DOHH2 (cell line): Measurements from ENCODE around the gene FAM171A1.
"Not testable (repeated sequence)": the region's sequence is repeated elsewhere in the genome, so short reads cannot be mapped to it uniquely, and the experiment has no call there.

Source experiments
- H3F3A ChIP-seq: fragments of 200-600 bp; sonication (generic), shearing (Covaris generic); 2 replicates; pipeline ENCODE4 v1.6.0; 2016; ENCODE audit warnings: antibody characterized with exemption, mild to moderate bottlenecking; ENCODE audit not compliant: control insufficient read depth, insufficient read depth
- H3K27ac ChIP-seq: fragments of 200-600 bp; sonication (generic); 2 replicates; pipeline ENCODE4 v1.5.1; 2014; ENCODE audit warnings: low read depth, mild to moderate bottlenecking, low read length, moderate library complexity
- H3K27me3 ChIP-seq: fragments of 200-600 bp; sonication (generic); 2 replicates; pipeline ENCODE4 v1.6.1; 2014; ENCODE audit warnings: mild to moderate bottlenecking, low read length, mixed read lengths; ENCODE audit not compliant: control insufficient read depth
- H3K36me3 ChIP-seq: fragments of 200-600 bp; sonication (generic); 2 replicates; pipeline ENCODE4 v1.6.1; 2014; ENCODE audit warnings: mild to moderate bottlenecking, low read length, moderate library complexity, mixed read lengths; ENCODE audit not compliant: control insufficient read depth
- H3K4me1 ChIP-seq: fragments of 200-600 bp; sonication (generic); 2 replicates; pipeline ENCODE4 v1.6.1; 2014; ENCODE audit warnings: mild to moderate bottlenecking, low read length, mixed read lengths; ENCODE audit not compliant: control insufficient read depth
- H3K4me2 ChIP-seq: fragments of 200-600 bp; sonication (generic); 2 replicates; pipeline ENCODE4 v1.6.0; 2014; ENCODE audit warnings: mild to moderate bottlenecking, low read length, moderate library complexity
- H3K4me3 ChIP-seq: fragments of 200-600 bp; sonication (generic); 2 replicates; pipeline ENCODE4 v1.5.1; 2014; ENCODE audit warnings: mild to moderate bottlenecking, low read length, mixed read lengths
- H3K79me2 ChIP-seq: fragments of 200-600 bp; sonication (generic); 2 replicates; pipeline ENCODE4 v1.6.1; 2014; ENCODE audit warnings: mild to moderate bottlenecking, low read length, mixed read lengths; ENCODE audit not compliant: control insufficient read depth
- H3K9me2 ChIP-seq: fragments of 200-600 bp; sonication (generic); replicated peaks from 2 replicates; pipeline ENCODE4 v1.6.1; 2014; ENCODE audit warnings: mild to moderate bottlenecking, low read length, mixed read lengths; ENCODE audit not compliant: control insufficient read depth
- H3K9me3 ChIP-seq: fragments of 200-600 bp; sonication (generic); 2 replicates; pipeline ENCODE4 v1.6.1; 2014; ENCODE audit warnings: antibody characterized with exemption, low read length, mixed read lengths; ENCODE audit not compliant: control insufficient read depth, insufficient read depth
- H4K20me1 ChIP-seq: fragments of 200-600 bp; sonication (generic); 2 replicates; pipeline ENCODE4 v1.6.0; 2014; ENCODE audit warnings: low read depth, mild to moderate bottlenecking, antibody characterized with exemption, low read length, moderate library complexity; ENCODE audit not compliant: control insufficient read depth, insufficient read depth
- EZH2phosphoT487 ChIP-seq: fragments of 200-600 bp; sonication (generic); IDR thresholded peaks from 2 replicates; pipeline ENCODE4 v1.6.1; 2017; ENCODE audit warnings: borderline replicate concordance, mild to moderate bottlenecking, antibody characterized with exemption, low read length, moderate library complexity, mixed read lengths
- TF ChIP-seq, protein P1 (sequence below): fragments of 200-600 bp; sonication (generic); IDR thresholded peaks from one replicate; pipeline ENCODE4 v1.5.1; 2014; ENCODE audit warnings: antibody characterized with exemption, mild to moderate bottlenecking, low read depth, low read length; ENCODE audit not compliant: poor library complexity, severe bottlenecking

FAM171A1 gene

GRCh38 chr10:15306735-15307280 lies 64.3 kb downstream of the FAM171A1 start:
- no peak for TF ChIP-seq EZH2phosphoT487
- TF ChIP-seq, protein P1, sequence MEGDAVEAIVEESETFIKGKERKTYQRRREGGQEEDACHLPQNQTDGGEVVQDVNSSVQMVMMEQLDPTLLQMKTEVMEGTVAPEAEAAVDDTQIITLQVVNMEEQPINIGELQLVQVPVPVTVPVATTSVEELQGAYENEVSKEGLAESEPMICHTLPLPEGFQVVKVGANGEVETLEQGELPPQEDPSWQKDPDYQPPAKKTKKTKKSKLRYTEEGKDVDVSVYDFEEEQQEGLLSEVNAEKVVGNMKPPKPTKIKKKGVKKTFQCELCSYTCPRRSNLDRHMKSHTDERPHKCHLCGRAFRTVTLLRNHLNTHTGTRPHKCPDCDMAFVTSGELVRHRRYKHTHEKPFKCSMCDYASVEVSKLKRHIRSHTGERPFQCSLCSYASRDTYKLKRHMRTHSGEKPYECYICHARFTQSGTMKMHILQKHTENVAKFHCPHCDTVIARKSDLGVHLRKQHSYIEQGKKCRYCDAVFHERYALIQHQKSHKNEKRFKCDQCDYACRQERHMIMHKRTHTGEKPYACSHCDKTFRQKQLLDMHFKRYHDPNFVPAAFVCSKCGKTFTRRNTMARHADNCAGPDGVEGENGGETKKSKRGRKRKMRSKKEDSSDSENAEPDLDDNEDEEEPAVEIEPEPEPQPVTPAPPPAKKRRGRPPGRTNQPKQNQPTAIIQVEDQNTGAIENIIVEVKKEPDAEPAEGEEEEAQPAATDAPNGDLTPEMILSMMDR, result no peak
- Histone ChIP-seq H3K27me3 (no peaks in the 10 kb centered on the region), H3K36me3 (no peaks in the 10 kb centered on the region), H4K20me1 (no peaks in the 10 kb centered on the region), H3K9me3 (no peaks in the 10 kb centered on the region), H3K4me2 (no peak overlapping the region), H3K9me2 (no peaks in the 10 kb centered on the region), H3K27ac (no peak overlapping the region), H3F3A (no peaks in the 10 kb centered on the region), H3K4me3 (no peak overlapping the region), H3K4me1 (no peaks in the 10 kb centered on the region), H3K79me2 (no peaks in the 10 kb centered on the region)

DNA sequence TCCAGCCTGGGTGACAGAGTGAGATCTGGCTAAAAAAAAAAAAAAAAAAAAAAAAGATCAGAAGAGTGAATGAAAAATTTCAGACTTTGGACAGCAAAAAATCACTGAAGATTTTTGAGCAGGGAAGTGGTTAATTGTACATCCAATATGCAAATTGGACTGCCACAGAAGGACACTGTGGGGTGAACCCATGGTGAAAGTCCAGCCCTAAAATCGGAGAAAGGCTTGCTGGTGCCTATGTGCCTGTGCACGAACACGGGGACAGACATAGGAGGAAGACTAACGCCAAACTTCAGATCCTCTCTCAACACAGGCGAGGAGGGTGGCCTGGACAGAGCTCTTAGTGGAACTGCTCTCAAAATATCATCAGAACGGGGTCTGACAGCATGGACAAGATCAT lies 65.5 kb downstream of the FAM171A1 start:
- no peaks in the 10 kb centered on the region for H4K20me1 ChIP-seq
- H3K4me2 ChIP-seq, result no peak overlapping the region
- H3F3A ChIP-seq, result no peaks in the 10 kb centered on the region
- H3K9me3 ChIP-seq, result no peaks in the 10 kb centered on the region
- H3K27ac ChIP-seq, result no peak overlapping the region
- H3K9me2 ChIP-seq, result no peaks in the 10 kb centered on the region
- H3K27me3 ChIP-seq, result no peaks in the 10 kb centered on the region
- no peaks in the 10 kb centered on the region for H3K4me1 ChIP-seq
- no peaks in the 10 kb centered on the region for H3K36me3 ChIP-seq
- H3K79me2 ChIP-seq, result no peaks in the 10 kb centered on the region
- no peak overlapping the region for H3K4me3 ChIP-seq
- TF ChIP-seq, protein P1, result no peak
- no peak for TF ChIP-seq EZH2phosphoT487

DNA sequence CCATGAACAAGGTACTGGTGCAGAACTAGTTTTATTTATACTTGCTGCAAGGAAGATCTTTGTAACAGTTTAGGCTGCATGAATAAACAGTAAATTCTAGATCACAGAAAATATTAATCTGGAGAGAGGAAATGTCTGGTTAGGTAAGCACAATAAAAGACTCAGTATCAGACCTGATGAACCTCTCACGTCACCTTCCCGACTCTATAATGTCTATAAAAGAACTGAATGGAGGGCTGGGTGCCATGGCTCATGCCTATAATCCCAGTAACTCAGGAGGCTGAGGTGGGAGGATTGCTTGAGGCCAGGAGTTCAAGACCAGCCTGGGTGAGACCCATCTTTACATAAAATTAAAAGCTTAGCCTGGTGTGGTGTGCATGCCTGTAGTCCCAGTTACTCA lies 65.9 kb downstream of the FAM171A1 start:
- no peak overlapping the region for H3K27ac ChIP-seq
- H4K20me1 ChIP-seq, result no peaks in the 10 kb centered on the region
- no peak for TF ChIP-seq EZH2phosphoT487
- TF ChIP-seq, protein P1, result no peak
- H3K27me3 ChIP-seq, result no peaks in the 10 kb centered on the region
- no peaks in the 10 kb centered on the region for H3K79me2 ChIP-seq
- H3K9me3 ChIP-seq, result no peaks in the 10 kb centered on the region
- no peak overlapping the region for H3K4me2 ChIP-seq
- no peak overlapping the region for H3K4me3 ChIP-seq
- no peaks in the 10 kb centered on the region for H3F3A ChIP-seq
- no peaks in the 10 kb centered on the region for H3K4me1 ChIP-seq
- H3K9me2 ChIP-seq, result no peaks in the 10 kb centered on the region
- no peaks in the 10 kb centered on the region for H3K36me3 ChIP-seq

DNA sequence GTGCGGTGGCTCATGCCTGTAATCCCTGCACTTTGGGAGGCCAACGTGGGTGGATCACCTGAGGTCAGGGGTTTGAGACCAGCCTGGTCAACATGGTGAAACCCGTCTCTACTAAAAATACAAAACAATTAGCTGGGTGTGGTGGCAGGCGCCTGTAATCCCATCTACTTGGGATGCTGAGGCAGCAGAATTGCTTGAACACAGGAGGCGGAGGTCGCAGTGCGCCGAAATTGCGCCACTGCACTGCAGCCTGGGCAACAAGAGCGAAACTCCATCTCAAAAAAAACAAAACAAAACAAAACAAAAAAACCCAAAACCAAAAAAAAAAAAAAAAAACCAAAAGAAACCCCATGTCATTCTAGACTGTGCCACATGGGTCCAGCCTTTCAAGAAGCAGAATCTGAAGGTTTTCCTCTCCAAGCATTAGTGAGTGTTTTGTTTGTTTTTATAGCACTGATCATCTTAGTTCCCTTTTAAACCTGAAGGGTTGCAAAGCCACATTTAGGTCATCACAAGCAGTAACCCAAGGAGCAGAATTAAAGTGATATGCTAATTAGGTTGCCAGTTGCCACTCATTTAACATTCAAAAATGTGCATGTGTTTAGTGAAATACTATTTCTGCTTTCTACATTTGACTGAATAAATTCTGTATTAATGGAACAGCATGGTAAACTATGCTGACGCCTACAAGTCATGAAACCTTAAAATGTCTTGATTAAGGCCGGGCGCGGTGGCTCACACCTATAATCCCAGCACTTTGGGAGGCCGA lies 68.7 kb downstream of the FAM171A1 start:
- H4K20me1 ChIP-seq, H3K27me3 ChIP-seq: not testable (repeated sequence)

More for the DNA sequence above, 68.7 kb downstream of the FAM171A1 start:
- not testable (repeated sequence) for H3F3A ChIP-seq, H3K9me2 ChIP-seq, H3K4me3 ChIP-seq, H3K4me1 ChIP-seq, H3K9me3 ChIP-seq, H3K4me2 ChIP-seq, H3K79me2 ChIP-seq, H3K36me3 ChIP-seq, H3K27ac ChIP-seq
